Gastrocnemius medialis (tissue), 4 donors: ENCODE results near the gene SUPT3H.

Experiments used
- CTCF ChIP-seq, 5 experiments: fragments of 450-650 bp in 3 of 5; fragments of 200-600 bp in 2 of 5; sonication (generic) in 2 of 5; IDR thresholded peaks in 4 of 5; conservative IDR thresholded peaks in 1 of 5; 1 replicate in 4 of 5; 2 replicates in 1 of 5; pipeline ENCODE4 v1.5.1; 2016 to 2019; ENCODE audit warnings: antibody characterized with exemption in 5 of 5, mild to moderate bottlenecking in 3 of 5, moderate library complexity in 3 of 5
- POLR2A ChIP-seq, 2 donors: fragments of 450-650 bp; IDR thresholded peaks; one replicate each; pipeline ENCODE4 v1.6.1; 2017; ENCODE audit warnings: antibody characterized with exemption in 2 of 2, mild to moderate bottlenecking in 2 of 2, moderate library complexity in 2 of 2

GRCh38 chr6:44795326-44795725 is 582.4 kb downstream of the SUPT3H start:
- TF ChIP-seq CTCF (IDR thresholded peaks at IDR 0.05 in 4 of 5, conservative IDR thresholded peaks at IDR 0.05 in 1 of 5) (no peak), POLR2A (IDR thresholded peaks at IDR 0.05) (no peak)
